Heart left ventricle (tissue), 13 donors: ENCODE data around the gene RPS6KC1.

Experiments used
- POLR2A ChIP-seq, 2 donors: fragments of 450-650 bp; IDR thresholded peaks; one replicate each; pipeline ENCODE4 v1.6.1; 2017; ENCODE audit warnings: antibody characterized with exemption in 2 of 2, mild to moderate bottlenecking in 2 of 2, moderate library complexity in 2 of 2
- TF ChIP-seq, protein P1 (sequence below), 12 donors: fragments of 200-600 bp; sonication (generic) in 4 of 12; IDR thresholded peaks; one replicate each; pipeline versions ENCODE4 v1.5.0 to v1.8.0; 2018 to 2022; ENCODE audit warnings: antibody characterized with exemption in 12 of 12, mild to moderate bottlenecking in 5 of 12
- donor health status: ischemic (EF 13 %, LVEDD 7.1; RV severe dilation, severe dysfunction).
- donor health status: DM: no; HTN: yes; CAD: no.
- donor health status: DM: no; HTN: no; CAD: no.
- donor health status: ischemic (EF 25% LVEDD 6.9; RV normal size, moderate dysfunction).
- donor health status: ischemic (EF 25% LVEDD 5.7; RV mildly dilated, moderate dysfunction).
- donor health status: ischemic (EF 35%, LVEDD 5.7; RV mildly dilated, moderate dysfunction).
- donor health status: nonischemic (EF 11% LVEDD 7.7; RV severe dilation, severe dysfunction).
- donor health status: DM: yes; HTN: yes; CAD: no.
- donor health status: PGD.
- donor health status: ischemic (EF 29% LVEDD 5.4; RV normal size, mild dysfunction).
- donor health status: nonischemic (EF 23%, LVEDD 6.1; RV moderate dilation, normal function).

DNA sequence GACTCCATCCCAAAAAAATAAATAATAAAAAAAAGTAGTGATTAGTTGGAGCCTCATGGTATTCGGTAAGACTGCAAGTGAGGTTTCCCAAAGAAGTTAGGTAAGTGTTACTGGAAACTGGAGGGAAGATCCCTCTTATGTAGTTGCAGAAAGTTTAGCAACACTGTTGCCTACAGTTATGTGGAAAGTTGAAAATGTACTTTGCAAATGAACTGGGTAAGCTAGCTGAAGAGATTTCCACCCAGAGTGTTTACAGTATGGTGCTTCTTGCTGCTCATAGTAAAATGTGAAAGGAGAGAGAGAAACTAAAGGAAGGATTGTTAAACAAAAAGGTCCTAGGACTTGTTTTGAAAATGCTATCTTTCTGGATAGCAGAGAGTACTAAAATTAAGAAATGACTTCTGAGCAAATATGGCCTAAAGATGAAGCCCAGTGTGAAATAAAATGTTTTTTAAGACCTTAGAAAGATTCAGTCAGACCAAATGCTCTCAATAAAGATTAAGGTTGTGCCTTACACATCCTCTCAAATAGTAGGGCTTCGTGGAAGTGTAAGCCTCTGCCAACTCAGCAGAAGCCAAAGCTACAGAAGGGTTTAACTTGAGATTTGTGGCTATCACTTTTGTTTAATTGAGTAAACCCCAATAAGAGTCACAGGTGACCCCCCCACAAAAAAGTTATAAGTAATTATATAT, 31.5 kb downstream of the RPS6KC1 start:
- TF ChIP-seq, protein P1, sequence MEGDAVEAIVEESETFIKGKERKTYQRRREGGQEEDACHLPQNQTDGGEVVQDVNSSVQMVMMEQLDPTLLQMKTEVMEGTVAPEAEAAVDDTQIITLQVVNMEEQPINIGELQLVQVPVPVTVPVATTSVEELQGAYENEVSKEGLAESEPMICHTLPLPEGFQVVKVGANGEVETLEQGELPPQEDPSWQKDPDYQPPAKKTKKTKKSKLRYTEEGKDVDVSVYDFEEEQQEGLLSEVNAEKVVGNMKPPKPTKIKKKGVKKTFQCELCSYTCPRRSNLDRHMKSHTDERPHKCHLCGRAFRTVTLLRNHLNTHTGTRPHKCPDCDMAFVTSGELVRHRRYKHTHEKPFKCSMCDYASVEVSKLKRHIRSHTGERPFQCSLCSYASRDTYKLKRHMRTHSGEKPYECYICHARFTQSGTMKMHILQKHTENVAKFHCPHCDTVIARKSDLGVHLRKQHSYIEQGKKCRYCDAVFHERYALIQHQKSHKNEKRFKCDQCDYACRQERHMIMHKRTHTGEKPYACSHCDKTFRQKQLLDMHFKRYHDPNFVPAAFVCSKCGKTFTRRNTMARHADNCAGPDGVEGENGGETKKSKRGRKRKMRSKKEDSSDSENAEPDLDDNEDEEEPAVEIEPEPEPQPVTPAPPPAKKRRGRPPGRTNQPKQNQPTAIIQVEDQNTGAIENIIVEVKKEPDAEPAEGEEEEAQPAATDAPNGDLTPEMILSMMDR (IDR thresholded peaks at IDR 0.05): no peak
- TF ChIP-seq POLR2A (IDR thresholded peaks at IDR 0.05): no peak
